Heart left ventricle (tissue), 16 donors: ENCODE results near the gene TMPO. TPM values are rescaled to one million over a fixed set of nuclear protein-coding genes. Genes with fewer than 3 reads are reported as not detected.
"Not testable (repeated sequence)": the region's sequence is repeated elsewhere in the genome, so short reads cannot be mapped to it uniquely, and the experiment has no call there.

ENCODE experiments used
- ATAC-seq, 4 donors: fragments of 200-7000 bp; cut with Tn5 transposase; one replicate each; pipeline ENCODE4 v1.9.1; 2020 to 2022; ENCODE audit warnings: moderate library complexity in 4 of 4, mild to moderate bottlenecking in 3 of 4, moderate number of reproducible peaks in 1 of 4
- DNase-seq, 5 donors: peaks; one replicate each; pipeline ENCODE4 v3.0.0-alpha.2; 2020
- H3K27ac ChIP-seq, 12 donors: fragments of 200-600 bp; sonication (generic) in 4 of 12; one replicate each; pipeline versions ENCODE4 v1.5.0 to v1.8.0; 2016 to 2022; ENCODE audit warnings: mild to moderate bottlenecking in 2 of 12
- H3K27me3 ChIP-seq, 9 donors: fragments of 200-600 bp; sonication (generic) in 2 of 9; one replicate each; pipeline versions ENCODE4 v1.5.1 to v1.8.0; 2016 to 2022; ENCODE audit warnings: mild to moderate bottlenecking in 3 of 9
- H3K36me3 ChIP-seq, 9 donors: fragments of 200-600 bp; sonication (generic) in 2 of 9; one replicate each; pipeline versions ENCODE4 v1.5.0 to v1.8.0; 2018 to 2022; ENCODE audit warnings: mild to moderate bottlenecking in 2 of 9
- H3K4me1 ChIP-seq, 12 donors: fragments of 200-600 bp; sonication (generic) in 4 of 12; one replicate each; pipeline versions ENCODE4 v1.5.0 to v1.8.0; 2016 to 2022; ENCODE audit warnings: mild to moderate bottlenecking in 3 of 12
- H3K4me3 ChIP-seq, 12 donors: fragments of 200-600 bp; sonication (generic) in 4 of 12; one replicate each; pipeline versions ENCODE4 v1.5.0 to v1.8.0; 2017 to 2022; ENCODE audit warnings: mild to moderate bottlenecking in 9 of 12, moderate library complexity in 4 of 12
- H3K9me3 ChIP-seq, 12 donors: fragments of 200-600 bp; sonication (generic) in 4 of 12; one replicate each; pipeline versions ENCODE4 v1.5.0 to v1.8.0; 2016 to 2022; ENCODE audit warnings: mild to moderate bottlenecking in 1 of 12
- CTCF ChIP-seq, 12 donors: fragments of 200-600 bp; sonication (generic) in 4 of 12; IDR thresholded peaks; one replicate each; pipeline versions ENCODE4 v1.5.0 to v1.8.0; 2018 to 2022; ENCODE audit warnings: antibody characterized with exemption in 12 of 12, mild to moderate bottlenecking in 5 of 12
- POLR2A ChIP-seq, 2 donors: fragments of 450-650 bp; IDR thresholded peaks; one replicate each; pipeline ENCODE4 v1.6.1; 2017; ENCODE audit warnings: antibody characterized with exemption in 2 of 2, mild to moderate bottlenecking in 2 of 2, moderate library complexity in 2 of 2
- WGBS, 4 donors: extraction: QIAGEN DNeasy Blood & Tissue Kit in 2 of 4; methylation state at CpG; one replicate each; pipeline versions ENCODE4 v1.1.5 to v1.1.7; 2013 to 2018; 5-methylcytosine and 5-hydroxymethylcytosine counted together
- intact Hi-C, 10 donors: fragments of 100-400 bp; cut with DNase I; formaldehyde crosslinking; loops; one replicate each; pipeline versions ENCODE4 v1.11.1 to v1.14.2; 2022
- polyA plus RNA-seq, 2 donors: library from polyadenylated mRNA; stranded (reverse); fragments of 200-250 nt; gene quantifications; one replicate each; pipeline ENCODE4 v1.2.3, GENCODE V29; 2013
- total RNA-seq, 9 donors: library from RNA; depleted of rRNA in 2 of 9; stranded (reverse); fragments of >200 nt in 2 of 9; fragmentation: NEBNext Ultra II Directional in 3 of 9; extraction: Animal tissue kit (Norgen Biotek cat#: 25700) in 3 of 9; gene quantifications; one replicate each; pipeline versions ENCODE4 v1.1.0 to v1.2.4, GENCODE V29; 2016 to 2023
- donor health status: ischemic (EF 13 %, LVEDD 7.1; RV severe dilation, severe dysfunction).
- donor health status: healthy with polysubstance abuse.
- donor health status: DM: no; HTN: yes; CAD: no.
- donor health status: DM: no; HTN: no; CAD: no.
- donor health status: ischemic (EF 25% LVEDD 6.9; RV normal size, moderate dysfunction).
- donor health status: ischemic (EF 25% LVEDD 5.7; RV mildly dilated, moderate dysfunction).
- donor health status: healthy.
- donor health status: DM: yes; HTN: yes; CAD: no.
- donor health status: ischemic (EF 35%, LVEDD 5.7; RV mildly dilated, moderate dysfunction).
- donor health status: nonischemic (EF 11% LVEDD 7.7; RV severe dilation, severe dysfunction).
- donor health status: DM: yes; HTN: yes; CAD: no.
- donor health status: PGD.
- donor health status: ischemic (EF 29% LVEDD 5.4; RV normal size, mild dysfunction).
- donor health status: nonischemic (EF 23%, LVEDD 6.1; RV moderate dilation, normal function).

TMPO gene
- total and polyA plus RNA-seq, 11 donors, result 11.2 to 30.5 (median 16.5) TPM

- Histone ChIP-seq H3K27me3 (no peaks in the 10 kb centered on the region), H3K4me1 (peaks cover 0 to 3% (median 0%) of the 10 kb centered on the region in 12 donors), H3K4me3 (no peak overlapping the region), H3K27ac (no peak overlapping the region), H3K9me3 (no peaks in the 10 kb centered on the region), H3K36me3 (no peaks in the 10 kb centered on the region)
- intact Hi-C loops, result no loop called here
- ATAC-seq (no peak), DNase-seq (no peak)
- WGBS, 4 donors, result 95 to 98% (median 95%) methylated on average over 4 of the region's 4 CpGs
- TF ChIP-seq POLR2A (IDR thresholded peaks at IDR 0.05) (no peak), CTCF (IDR thresholded peaks at IDR 0.05) (no peak)
Observed at GRCh38 chr12:98575013-98575412, 59.6 kb downstream of the TMPO start.

GRCh38 chr12:98576795-98577194 is 61.4 kb downstream of the TMPO start:
- DNase-seq, ATAC-seq, H3K4me3 ChIP-seq, H3K36me3 ChIP-seq, intact Hi-C loops, H3K27me3 ChIP-seq, H3K9me3 ChIP-seq, H3K27ac ChIP-seq, H3K4me1 ChIP-seq: not testable (repeated sequence)
- WGBS, 4 donors, result 95 to 100% (median 99%) methylated on average over 2 of the region's 2 CpGs

- 87 to 92% (median 89%) methylated on average over 1 of the region's 1 CpG for WGBS, 4 donors
- intact Hi-C loops, result no loop called here
- ATAC-seq (no peak), DNase-seq (no peak)
- Histone ChIP-seq H3K9me3 (no peaks in the 10 kb centered on the region), H3K27ac (no peak overlapping the region), H3K27me3 (no peaks in the 10 kb centered on the region), H3K4me3 (no peak overlapping the region), H3K4me1 (peaks cover 0 to 3% (median 0%) of the 10 kb centered on the region in 12 donors), H3K36me3 (no peaks in the 10 kb centered on the region)
- no peak for TF ChIP-seq POLR2A (IDR thresholded peaks at IDR 0.05)
- TF ChIP-seq CTCF (IDR thresholded peaks at IDR 0.05), result no peak
Observed at GRCh38 chr12:98578392-98578791, 63.0 kb downstream of the TMPO start.

GRCh38 chr12:98578821-98579220 is 63.4 kb downstream of the TMPO start:
- H3K9me3 ChIP-seq, result no peaks in the 10 kb centered on the region
- H3K4me3 ChIP-seq, result no peak overlapping the region
- H3K27ac ChIP-seq, result no peak overlapping the region
- DNase-seq (no peak), ATAC-seq (no peak)
- peaks cover 0 to 3% (median 0%) of the 10 kb centered on the region in 12 donors for H3K4me1 ChIP-seq
- intact Hi-C loops, result no loop called here
- 78 to 94% (median 90%) methylated on average over 2 of the region's 2 CpGs for WGBS, 4 donors
- no peaks in the 10 kb centered on the region for H3K27me3 ChIP-seq
- no peak for TF ChIP-seq POLR2A (IDR thresholded peaks at IDR 0.05)
- TF ChIP-seq CTCF (IDR thresholded peaks at IDR 0.05), result no peak
- no peaks in the 10 kb centered on the region for H3K36me3 ChIP-seq

- Histone ChIP-seq H3K9me3 (no peaks in the 10 kb centered on the region), H3K4me1 (no peaks in the 10 kb centered on the region), H3K27ac (no peak overlapping the region), H3K4me3 (no peak overlapping the region), H3K27me3 (no peaks in the 10 kb centered on the region), H3K36me3 (no peaks in the 10 kb centered on the region)
- intact Hi-C loops, result no loop called here
- ATAC-seq (no peak), DNase-seq (no peak)
- 85 to 87% (median 86%) methylated on average over 5 of the region's 5 CpGs for WGBS, 4 donors
- TF ChIP-seq POLR2A (IDR thresholded peaks at IDR 0.05) (no peak), CTCF (IDR thresholded peaks at IDR 0.05) (no peak)
Observed at GRCh38 chr12:98579347-98579746, 64.0 kb downstream of the TMPO start.
